HepG2 (cell line): Measurements from ENCODE around the gene PLEKHN1. TPM values are rescaled to one million over a fixed set of nuclear protein-coding genes. Genes with fewer than 3 reads are reported as not detected.
"Not testable (repeated sequence)": the region's sequence is repeated elsewhere in the genome, so short reads cannot be mapped to it uniquely, and the experiment has no call there.

ENCODE experiments used
- ATAC-seq: fragments of 200-7000 bp; cut with Tn5 transposase; 3 replicates; pipeline ENCODE4 v1.9.1; 2020; ENCODE audit warnings: mild to moderate bottlenecking, moderate library complexity
- BruUV-seq: library from RNA; stranded (reverse); fragments of 400-500 nt; replicated peaks from 2 replicates; lab custom pipeline; 2021; lab: Mats Ljungman, UMichigan
- CTCF ChIA-PET: fragments of 300-600 bp; formaldehyde crosslinking; extraction: SDS; loops from one replicate; lab custom pipeline; 2021; ENCODE audit warnings: low total read pairs, inconsistent platforms, low intra/inter-chr PET ratio; lab: Yijun Ruan, JAX
- POLR2A ChIA-PET: fragments of 350-600 bp; sonication (Branson Sonifier 250); formaldehyde crosslinking; loops from one replicate; lab custom pipeline; 2020; ENCODE audit warnings: antibody characterized with exemption, inconsistent platforms; lab: Yijun Ruan, JAX
- DNase-seq: peaks from one replicate; pipeline ENCODE4 v3.0.0-alpha.2; 2015; ENCODE audit warnings: low spot score
- FAIRE-seq: peaks from 3 replicates; lab custom pipeline; 2011; peaks lifted over from hg19 to GRCh38; lab: Jason Lieb, UNC
- H2AFZ ChIP-seq: one replicate; pipeline ENCODE4 v1.6.1; 2011; ENCODE audit warnings: low read length, inconsistent platforms
- H3K27ac ChIP-seq: fragments of 300-600 bp; 3 replicates; pipeline ENCODE4 v1.8.0; 2011; ENCODE audit warnings: mixed run types, mild to moderate bottlenecking, mixed read lengths, low read length, inconsistent platforms; ENCODE audit not compliant: insufficient read depth; ENCODE audit errors: extremely low read length
- H3K27me3 ChIP-seq, 2 experiments: fragments of 200-600 bp in 1 of 2; 2 replicates in 1 of 2; 3 replicates in 1 of 2; pipeline versions ENCODE4 v1.6.0 to v1.8.0; 2011; ENCODE audit warnings: low read length in 2 of 2, mild to moderate bottlenecking in 2 of 2, moderate library complexity in 2 of 2, inconsistent platforms in 1 of 2; ENCODE audit not compliant: insufficient read depth in 2 of 2, control insufficient read depth in 1 of 2
- H3K36me3 ChIP-seq, 2 experiments: fragments of 200-600 bp in 1 of 2; replicated peaks in 1 of 2; 2 replicates in 1 of 2; 3 replicates in 1 of 2; pipeline versions ENCODE4 v1.5.1 to v1.8.0; 2011; ENCODE audit warnings: low read length in 2 of 2, inconsistent platforms in 1 of 2; ENCODE audit not compliant: insufficient read depth in 2 of 2, control insufficient read depth in 1 of 2
- H3K4me1 ChIP-seq: 2 replicates; pipeline ENCODE4 v1.5.1; 2012; ENCODE audit warnings: low read length, inconsistent platforms; ENCODE audit not compliant: insufficient read depth
- H3K4me2 ChIP-seq: 2 replicates; pipeline ENCODE4 v1.6.0; 2011; ENCODE audit warnings: low read depth, low read length, inconsistent platforms
- H3K4me3 ChIP-seq, 3 experiments: fragments of 200-600 bp in 1 of 3; sonication (generic), shearing (Covaris generic) in 1 of 3; replicated peaks in 1 of 3; 2 replicates each; pipeline ENCODE4 v1.5.1; 2011 to 2016; ENCODE audit warnings: low read length in 3 of 3, inconsistent platforms in 2 of 3, low read depth in 2 of 3, mild to moderate bottlenecking in 2 of 3, control low read depth in 1 of 3, mixed read lengths in 1 of 3; ENCODE audit not compliant: insufficient read depth in 1 of 3
- H3K79me2 ChIP-seq: one replicate; pipeline ENCODE4 v1.6.1; 2011; ENCODE audit warnings: low read length, inconsistent platforms; ENCODE audit not compliant: insufficient read depth
- H3K9ac ChIP-seq: 2 replicates; pipeline ENCODE4 v1.6.0; 2011; ENCODE audit warnings: mild to moderate bottlenecking, low read depth, low read length, inconsistent platforms; ENCODE audit not compliant: insufficient read depth
- H3K9me3 ChIP-seq: 2 replicates; pipeline ENCODE4 v1.5.1; 2012; ENCODE audit warnings: mild to moderate bottlenecking, low read length
- H4K20me1 ChIP-seq: 2 replicates; pipeline ENCODE4 v1.6.0; 2011; ENCODE audit warnings: inconsistent platforms, mild to moderate bottlenecking, low read length, moderate library complexity; ENCODE audit not compliant: insufficient read depth
- MIER2 ChIP-seq: IDR thresholded peaks from 2 replicates; pipeline ENCODE4 v1.6.1; 2016; ENCODE audit warnings: missing biosample characterization, missing genetic modification reagents
- ZNF784 ChIP-seq: sonication (generic); formaldehyde crosslinking; IDR thresholded peaks from 2 replicates; pipeline ENCODE4 v1.5.1; 2020; ENCODE audit warnings: missing genetic modification reagents, mild to moderate bottlenecking, borderline replicate concordance
- WGBS: methylation state at CpG from one replicate; pipeline ENCODE4 v1.1.6; 2017; ENCODE audit warnings: low lambda C conversion rate; 5-methylcytosine and 5-hydroxymethylcytosine counted together
- in situ Hi-C: cut with HindIII; loops from 2 replicates; pipeline ENCODE4 v1.10.0; 2017; ENCODE audit warnings: low pct_unique_long_range_greater_than_20kb; ENCODE audit not compliant: extremely low pct_ligation_motif_present
- intact Hi-C: fragments of 100-400 bp; cut with micrococcal nuclease; formaldehyde crosslinking; loops from one replicate; pipeline ENCODE4 v1.10.0; 2022; ENCODE audit not compliant: unreplicated experiment
- polyA plus RNA-seq, 8 experiments: library from polyadenylated mRNA; depleted of rRNA in 3 of 8; stranded (reverse) in 7 of 8; unstranded in 1 of 8; fragments of >200 nt; fragmentation: Illumina TruSeq in 4 of 8; extraction: Trizol in 4 of 8; gene quantifications; 2 replicates each; pipeline versions ENCODE4 v1.2.1 to v1.2.3, GENCODE V29; 2011 to 2016; ENCODE audit warnings: low read depth in 4 of 8, missing spikeins in 1 of 8, mixed read lengths in 1 of 8; ENCODE audit not compliant: insufficient read depth in 1 of 8
- total RNA-seq, 5 experiments: library from RNA; depleted of rRNA; stranded (reverse); fragments of >200 nt; fragmentation: Illumina TruSeq; extraction: Trizol; gene quantifications; 2 replicates each; pipeline ENCODE4 v1.2.3, GENCODE V29; 2016; ENCODE audit warnings: low read depth in 1 of 5

The PLEKHN1 gene
- total and polyA plus RNA-seq, 2 of the 13 experiments (the other 11 are each of a cell fraction or from before 2014, with no cell fraction given): 0.42 to 0.58 TPM

DNA sequence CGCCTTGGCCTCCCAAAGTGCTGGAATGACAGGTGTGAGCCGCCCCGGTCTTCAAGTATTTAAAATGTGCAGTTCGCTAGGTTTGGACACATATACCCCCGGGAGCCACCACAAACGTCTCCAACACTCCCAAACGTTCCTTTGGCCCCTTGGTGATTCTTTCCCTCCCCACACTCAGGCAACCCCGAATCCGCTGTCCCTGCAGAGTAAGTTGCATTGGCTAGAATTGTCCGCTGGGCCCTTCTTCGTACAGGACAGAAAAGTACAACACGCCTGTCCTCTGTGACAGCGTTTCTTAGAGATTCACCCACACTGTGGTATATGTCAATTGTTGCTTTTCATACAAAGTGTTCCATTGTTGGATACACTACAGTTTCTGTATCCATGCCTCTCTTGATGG is 18.8 kb downstream of the PLEKHN1 start:
- H3K9me3 ChIP-seq: no peaks in the 10 kb centered on the region
- H3K79me2 ChIP-seq: no peaks in the 10 kb centered on the region
- no peaks in the 10 kb centered on the region for H3K36me3 ChIP-seq
- H3K4me3 ChIP-seq: no peak overlapping the region
- in situ Hi-C loops: no loop called here
- 47% methylated on average over 13 of the region's 13 CpGs for WGBS
- no peak overlapping the region for H3K27ac ChIP-seq
- DNase-seq (no peak), FAIRE-seq (no peak), ATAC-seq (no peak)
- ChIA-PET POLR2A (interaction anchor here (1.3 kb wide), 1 partner anchor 20 kb away, joined by 3 read pairs; no protein-coding TSS in a partner anchor), CTCF (interaction anchor here (1.6 kb wide), 1 partner anchor 16 kb away, joined by 5 read pairs; no protein-coding TSS in a partner anchor)
- TF ChIP-seq ZNF784 (CRISPR knock-in tag) (no peak), MIER2 (no peak)
- no TSS peak for BruUV-seq
- peaks cover 39% of the 10 kb centered on the region for H3K4me1 ChIP-seq
- peaks cover 21 to 55% of the 10 kb centered on the region in 2 experiments for H3K27me3 ChIP-seq
- intact Hi-C loops: loop anchor here (5.0 kb wide), 1 partner anchor 827 kb away; no protein-coding TSS in a partner anchor
- H4K20me1 ChIP-seq: no peaks in the 10 kb centered on the region
- no peak overlapping the region for H3K9ac ChIP-seq
- H3K4me2 ChIP-seq: no peak overlapping the region
- no peak overlapping the region for H2AFZ ChIP-seq

- BruUV-seq: not testable (repeated sequence)
- intact Hi-C loops: loop anchor here (5.0 kb wide), 1 partner anchor 824 kb away; no protein-coding TSS in a partner anchor
Observed at GRCh38 chr1:988061-988460, 21.8 kb downstream of the PLEKHN1 start.

GRCh38 chr1:991275-991674 is 25.0 kb downstream of the PLEKHN1 start:
- CTCF ChIA-PET: not testable (repeated sequence)

More at GRCh38 chr1:988061-988460, 21.8 kb downstream of the PLEKHN1 start:
- H3K27me3 ChIP-seq: peaks cover 5 to 26% of the 10 kb centered on the region in 2 experiments
- in situ Hi-C loops, POLR2A ChIA-PET, H3K4me1 ChIP-seq, H3K4me2 ChIP-seq, H4K20me1 ChIP-seq, H2AFZ ChIP-seq, H3K27ac ChIP-seq, DNase-seq, ATAC-seq, H3K4me3 ChIP-seq, FAIRE-seq, H3K79me2 ChIP-seq, H3K36me3 ChIP-seq, CTCF ChIA-PET, H3K9me3 ChIP-seq, H3K9ac ChIP-seq: not testable (repeated sequence)
- WGBS: 48% methylated on average over 5 of the region's 5 CpGs

More at GRCh38 chr1:991275-991674, 25.0 kb downstream of the PLEKHN1 start:
- H3K79me2 ChIP-seq, H3K9ac ChIP-seq, in situ Hi-C loops, H3K36me3 ChIP-seq, H3K27ac ChIP-seq, H4K20me1 ChIP-seq, DNase-seq, intact Hi-C loops, FAIRE-seq, H2AFZ ChIP-seq, POLR2A ChIA-PET, BruUV-seq, ATAC-seq, H3K9me3 ChIP-seq, H3K4me2 ChIP-seq, H3K4me3 ChIP-seq: not testable (repeated sequence)
- Histone ChIP-seq H3K4me1 (peaks cover 15% of the 10 kb centered on the region), H3K27me3 (peaks cover 0 to 13% of the 10 kb centered on the region in 2 experiments; a peak in 3 of 5 replicates)
- WGBS: 81% methylated on average over 6 of the region's 6 CpGs
